Prostate gland (tissue), 2 donors: ENCODE results near the gene UBTD2.

Experiments
- CTCF ChIP-seq, 4 experiments: fragments of 200-600 bp in 2 of 4; fragments of 450-650 bp in 2 of 4; sonication (generic) in 2 of 4; IDR thresholded peaks; 1 replicate in 3 of 4; 2 replicates in 1 of 4; pipeline ENCODE4 v1.5.1; 2016 to 2019; ENCODE audit warnings: antibody characterized with exemption in 4 of 4, mild to moderate bottlenecking in 2 of 4, moderate library complexity in 2 of 4
- POLR2A ChIP-seq: fragments of 450-650 bp; IDR thresholded peaks from one replicate; pipeline ENCODE4 v1.6.1; 2016; ENCODE audit warnings: antibody characterized with exemption, mild to moderate bottlenecking

- TF ChIP-seq CTCF (IDR thresholded peaks at IDR 0.05): no peak
- TF ChIP-seq POLR2A: no peak
These were observed 45.2 kb downstream of the UBTD2 start for GRCh38 chr5:172238334-172238733.
